Natural killer cell (primary cell): ENCODE data around the gene ANKDD1A. TPM values are rescaled to one million over a fixed set of nuclear protein-coding genes. Genes with fewer than 3 reads are reported as not detected.

Experiments
- ATAC-seq, 3 donors: fragments of 150-1000 bp in 2 of 3; fragments of 200-7000 bp in 1 of 3; cut with Tn5 transposase; 1 replicate in 1 of 3; 2 replicates in 2 of 3; pipeline ENCODE4 v1.10.0; 2021; ENCODE audit warnings: mild to moderate bottlenecking in 2 of 3, moderate library complexity in 2 of 3
- DNase-seq, 2 donors: peaks; one replicate each; pipeline versions ENCODE4 v3.0.0 to v3.0.0-alpha.2; 2013 to 2021; ENCODE audit warnings: mixed read lengths in 1 of 2
- H3K27ac ChIP-seq: one replicate; pipeline ENCODE4 v1.5.1; 2013; ENCODE audit warnings: mild to moderate bottlenecking, low read length
- H3K27me3 ChIP-seq: one replicate; pipeline ENCODE4 v1.6.1; 2013; ENCODE audit warnings: low read length; ENCODE audit not compliant: control insufficient read depth, insufficient read depth
- H3K36me3 ChIP-seq: one replicate; pipeline ENCODE4 v1.6.1; 2013; ENCODE audit warnings: low read length; ENCODE audit not compliant: control insufficient read depth, insufficient read depth
- H3K4me1 ChIP-seq: one replicate; pipeline ENCODE4 v1.6.1; 2013; ENCODE audit warnings: low read length; ENCODE audit not compliant: control insufficient read depth, insufficient read depth
- H3K4me3 ChIP-seq: one replicate; pipeline ENCODE4 v1.5.1; 2013; ENCODE audit warnings: low read length
- H3K9me3 ChIP-seq: one replicate; pipeline ENCODE4 v1.6.1; 2013; ENCODE audit warnings: low read length; ENCODE audit not compliant: control insufficient read depth, insufficient read depth
- H3K27ac Mint-ChIP-seq, 2 donors: one replicate each; pipeline ENCODE4 v1.8.0; 2022; ENCODE audit warnings: mild to moderate bottlenecking in 2 of 2, mixed read lengths in 2 of 2, moderate library complexity in 1 of 2
- H3K27me3 Mint-ChIP-seq, 2 donors: one replicate each; pipeline ENCODE4 v1.8.0; 2022; ENCODE audit warnings: low read depth in 2 of 2, mixed read lengths in 2 of 2
- H3K36me3 Mint-ChIP-seq: one replicate; pipeline ENCODE4 v1.8.0; 2022; ENCODE audit warnings: mixed read lengths
- H3K4me1 Mint-ChIP-seq, 2 donors: one replicate each; pipeline ENCODE4 v1.8.0; 2022; ENCODE audit warnings: mixed read lengths in 2 of 2
- H3K4me3 Mint-ChIP-seq: one replicate; pipeline ENCODE4 v1.8.0; 2022; ENCODE audit warnings: mild to moderate bottlenecking, moderate library complexity, mixed read lengths
- H3K9me3 Mint-ChIP-seq, 2 donors: one replicate each; pipeline ENCODE4 v1.8.0; 2022; ENCODE audit warnings: mixed read lengths in 2 of 2
- CTCF ChIP-seq: fragments of 200-600 bp; IDR thresholded peaks from one replicate; pipeline ENCODE4 v1.8.0; 2022; ENCODE audit warnings: antibody characterized with exemption
- WGBS: methylation state at CpG from one replicate; pipeline ENCODE4 v1.1.7; 2013; ENCODE audit warnings: missing lambda C conversion rate; ENCODE audit not compliant: insufficient coverage; 5-methylcytosine and 5-hydroxymethylcytosine counted together
- intact Hi-C: fragments of 100-400 bp; cut with micrococcal nuclease; formaldehyde crosslinking; loops from one replicate; pipeline ENCODE4 v1.14.2; 2022
- total RNA-seq, 4 donors: library from RNA; stranded (reverse); fragments of 120-200 nt in 1 of 4; gene quantifications; one replicate each; pipeline versions ENCODE4 v1.2.3 to v1.2.4, GENCODE V29; 2013 to 2022

ANKDD1A gene
- total RNA-seq, 3 donors from 2014 or later (not counting 1 experiment from before 2014, with no cell fraction given): 13.7 to 16.2 (median 13.9) TPM

GRCh38 chr15:64878705-64879104 lies 33.0 kb upstream of the ANKDD1A start:
- Mint-ChIP-seq H3K9me3 (no peaks in the 10 kb centered on the region), H3K27me3 (no peaks in the 10 kb centered on the region), H3K4me1 (peaks cover 38 to 59% of the 10 kb centered on the region in 2 donors), H3K36me3 (no peaks in the 10 kb centered on the region), H3K27ac (no peak overlapping the region), H3K4me3 (no peak overlapping the region)
- Histone ChIP-seq H3K36me3 (no peaks in the 10 kb centered on the region), H3K4me3 (no peak overlapping the region), H3K4me1 (peaks cover 50% of the 10 kb centered on the region), H3K27me3 (no peaks in the 10 kb centered on the region), H3K27ac (no peak overlapping the region), H3K9me3 (no peaks in the 10 kb centered on the region)
- no peak for TF ChIP-seq CTCF
- 77% methylated on average over 8 of the region's 8 CpGs for WGBS
- intact Hi-C loops: no loop called here
- ATAC-seq: no peak
- DNase-seq: no peak

GRCh38 chr15:64883100-64883581 lies 28.6 kb upstream of the ANKDD1A start:
- Mint-ChIP-seq H3K4me3 (peak overlapping the region; percentile 86), H3K27ac (peak overlapping the region; percentile 90 to 99), H3K27me3 (no peaks in the 10 kb centered on the region), H3K36me3 (no peaks in the 10 kb centered on the region), H3K4me1 (peaks cover 27 to 35% of the 10 kb centered on the region in 2 donors), H3K9me3 (no peaks in the 10 kb centered on the region)
- no peak for TF ChIP-seq CTCF
- Histone ChIP-seq H3K27ac (peak overlapping the region; percentile 63), H3K9me3 (no peaks in the 10 kb centered on the region), H3K4me1 (peaks cover 41% of the 10 kb centered on the region), H3K27me3 (no peaks in the 10 kb centered on the region), H3K4me3 (no peak overlapping the region), H3K36me3 (no peaks in the 10 kb centered on the region)
- peak; percentile 42 to 70 for DNase-seq
- WGBS: 11% methylated on average over 2 of the region's 5 CpGs
- peak; percentile 71 to 86 (median 79) for ATAC-seq
- intact Hi-C loops: loop anchor here (1.0 to 5.0 kb wide), 3 partner anchors 10 to 721 kb away; partner anchors contain the start of gene PPIB

- peak overlapping the region; percentile 63 for H3K27ac ChIP-seq
- DNase-seq (peak; percentile 78 to 87), ATAC-seq (peak; percentile 48 to 66 (median 57))
- TF ChIP-seq CTCF: no peak
- peaks cover 36% of the 10 kb centered on the region for H3K4me1 ChIP-seq
- Mint-ChIP-seq H3K27ac (peak overlapping the region; percentile 90 to 99), H3K36me3 (no peaks in the 10 kb centered on the region), H3K4me3 (peak overlapping the region; percentile 86), H3K4me1 (peaks cover 27 to 31% of the 10 kb centered on the region in 2 donors), H3K27me3 (no peaks in the 10 kb centered on the region), H3K9me3 (no peaks in the 10 kb centered on the region)
- no peaks in the 10 kb centered on the region for H3K36me3 ChIP-seq
- intact Hi-C loops: loop anchor here (1.0 to 5.0 kb wide), 3 partner anchors 9 to 722 kb away; partner anchors contain the start of gene PPIB
- H3K4me3 ChIP-seq: no peak overlapping the region
- no peaks in the 10 kb centered on the region for H3K27me3 ChIP-seq
- 33% methylated on average over 10 of the region's 10 CpGs for WGBS
- H3K9me3 ChIP-seq: no peaks in the 10 kb centered on the region
Measured at GRCh38 chr15:64883997-64884511, 27.6 kb upstream of the ANKDD1A start.
